SH-SY5Y (cell line): Measurements from ENCODE around the gene PRRT1B.

Experiments used
- GATA2 ChIP-seq: IDR thresholded peaks from 2 replicates; pipeline ENCODE4 v1.6.1; 2011; ENCODE audit warnings: mild to moderate bottlenecking, low read depth, low read length
- GATA3 ChIP-seq: IDR thresholded peaks from 2 replicates; pipeline ENCODE4 v1.6.1; 2011; ENCODE audit warnings: low read depth, mild to moderate bottlenecking, low read length, moderate library complexity

- TF ChIP-seq GATA2 (no peak), GATA3 (no peak)
Observed at GRCh38 chr9:131595696-131596429, 50.5 kb downstream of the PRRT1B start.
